A549 (cell line): ENCODE results near the gene CRACR2B. TPM values are rescaled to one million over a fixed set of nuclear protein-coding genes. Genes with fewer than 3 reads are reported as not detected.
A peak's percentile ranks its signal among the peaks of the same experiment; 100 is the strongest.

ENCODE experiments used
- ATAC-seq, 2 experiments: fragments of 200-7000 bp in 1 of 2; fragments of >200 bp in 1 of 2; cut with Nextera tagmentation in 1 of 2; cut with Tn5 transposase in 1 of 2; 3 replicates each; pipeline versions ENCODE4 v1.8.0 to v1.9.1; 2018 to 2020; ENCODE audit warnings: mild to moderate bottlenecking in 1 of 2, moderate library complexity in 1 of 2
- CTCF ChIA-PET: fragments of 300-600 bp; sonication (Branson Sonifier 250); formaldehyde crosslinking; extraction: SDS; loops from one replicate; lab custom pipeline; 2021; ENCODE audit warnings: antibody characterized with exemption, inconsistent platforms; lab: Yijun Ruan, JAX
- POLR2A ChIA-PET: fragments of 350-600 bp; formaldehyde crosslinking; extraction: SDS; loops from one replicate; lab custom pipeline; 2021; ENCODE audit warnings: antibody characterized with exemption, inconsistent platforms; lab: Yijun Ruan, JAX
- DNase-seq, 2 experiments: peaks; one replicate each; pipeline versions ENCODE4 v3.0.0 to v3.0.0-alpha.2; 2011 to 2016; ENCODE audit warnings: low read depth in 1 of 2, low spot score in 1 of 2
- FAIRE-seq: peaks from 2 replicates; lab custom pipeline; 2011; peaks lifted over from hg19 to GRCh38; lab: Jason Lieb, UNC
- H3K27ac ChIP-seq, 2 experiments: fragments of >200 bp; sonication (Bioruptor Twin); formaldehyde crosslinking; 3 replicates each; pipeline ENCODE4 v1.5.1; 2016 to 2017
- H3K4me1 ChIP-seq: fragments of >200 bp; sonication (Bioruptor Twin); formaldehyde crosslinking; 3 replicates; pipeline ENCODE4 v1.6.1; 2016
- H3K4me2 ChIP-seq: fragments of >200 bp; sonication (Bioruptor Twin); formaldehyde crosslinking; 3 replicates; pipeline ENCODE4 v1.6.1; 2016
- H3K4me3 ChIP-seq: fragments of >200 bp; sonication (Bioruptor Twin); formaldehyde crosslinking; 3 replicates; pipeline ENCODE4 v1.5.1; 2016
- H3K9me3 ChIP-seq: fragments of >200 bp; sonication (Bioruptor Twin); formaldehyde crosslinking; 3 replicates; pipeline ENCODE4 v1.6.1; 2016
- BCL3 ChIP-seq: fragments of >200 bp; sonication (Bioruptor Twin); formaldehyde crosslinking; IDR thresholded peaks from 3 replicates; pipeline ENCODE4 v1.6.1; 2016
- CBX8 ChIP-seq: fragments of 200-600 bp; sonication (generic); IDR thresholded peaks from 2 replicates; pipeline ENCODE4 v1.6.1; 2016
- CTCF ChIP-seq: fragments of >200 bp; sonication (Bioruptor Twin); formaldehyde crosslinking; IDR thresholded peaks from 3 replicates; pipeline ENCODE4 v1.5.1; 2016
- E2F6 ChIP-seq: IDR thresholded peaks from 2 replicates; pipeline ENCODE4 v1.6.1; 2012; ENCODE audit warnings: low read depth, borderline replicate concordance
- ESRRA ChIP-seq: fragments of 150-350 bp; IDR thresholded peaks from 2 replicates; pipeline ENCODE4 v1.6.1; 2014; ENCODE audit warnings: mild to moderate bottlenecking, low read length, borderline replicate concordance
- FOSB ChIP-seq: fragments of 250-450 bp; sonication (Bioruptor Pico); IDR thresholded peaks from 2 replicates; pipeline ENCODE4 v1.5.0; 2020; ENCODE audit warnings: mild to moderate bottlenecking, moderate library complexity
- FOSL2 ChIP-seq, 2 experiments: fragments of 450-650 bp in 1 of 2; fragments of >200 bp in 1 of 2; sonication (Bioruptor Twin) in 1 of 2; formaldehyde crosslinking; IDR thresholded peaks; 2 replicates each; pipeline versions ENCODE4 v1.5.0 to v1.6.1; 2016 to 2020; ENCODE audit warnings: mild to moderate bottlenecking in 1 of 2, moderate library complexity in 1 of 2
- FOXS1 ChIP-seq: fragments of 250-450 bp; sonication (Bioruptor Pico); IDR thresholded peaks from 2 replicates; pipeline ENCODE4 v1.5.0; 2020; ENCODE audit warnings: mild to moderate bottlenecking, moderate library complexity
- GATA3 ChIP-seq: IDR thresholded peaks from 2 replicates; pipeline ENCODE4 v1.6.1; 2012; ENCODE audit warnings: borderline replicate concordance
- MAX ChIP-seq: IDR thresholded peaks from 2 replicates; pipeline ENCODE4 v1.6.1; 2012
- MAZ ChIP-seq: fragments of 150-350 bp; IDR thresholded peaks from 2 replicates; pipeline ENCODE4 v1.6.1; 2014; ENCODE audit warnings: antibody characterized with exemption, low read depth, low read length, borderline replicate concordance
- NPAS2 ChIP-seq: fragments of 250-450 bp; sonication (Bioruptor Pico); IDR thresholded peaks from 2 replicates; pipeline ENCODE4 v1.8.0; 2022; ENCODE audit warnings: mild to moderate bottlenecking, moderate library complexity, borderline replicate concordance
- REST ChIP-seq: fragments of 200-600 bp; sonication (generic); IDR thresholded peaks from 2 replicates; pipeline ENCODE4 v1.6.1; 2016; ENCODE audit warnings: antibody characterized with exemption, mild to moderate bottlenecking, moderate library complexity
- RFX5 ChIP-seq: fragments of 450-650 bp; IDR thresholded peaks from 2 replicates; pipeline ENCODE4 v1.7.1; 2014; ENCODE audit warnings: antibody characterized with exemption, mild to moderate bottlenecking, moderate library complexity
- RNF2 ChIP-seq: fragments of 200-600 bp; sonication (generic); IDR thresholded peaks from 2 replicates; pipeline ENCODE4 v1.6.1; 2016; ENCODE audit warnings: low read depth, mild to moderate bottlenecking, antibody characterized with exemption, moderate library complexity, borderline replicate concordance
- SMC3 ChIP-seq: fragments of >200 bp; sonication (Bioruptor Twin); formaldehyde crosslinking; IDR thresholded peaks from 3 replicates; pipeline ENCODE4 v1.6.1; 2018; ENCODE audit warnings: inconsistent platforms
- SREBF2 ChIP-seq: fragments of 450-650 bp; IDR thresholded peaks from 2 replicates; pipeline ENCODE4 v1.6.1; 2014; ENCODE audit warnings: mild to moderate bottlenecking, moderate library complexity
- TFCP2L1 ChIP-seq: fragments of 250-450 bp; sonication (Bioruptor Pico); IDR thresholded peaks from 2 replicates; pipeline ENCODE4 v1.5.0; 2021; ENCODE audit warnings: mild to moderate bottlenecking
- ZC3H11A ChIP-seq: fragments of 450-650 bp; IDR thresholded peaks from 2 replicates; pipeline ENCODE4 v1.6.1; 2014; ENCODE audit warnings: antibody characterized with exemption, mild to moderate bottlenecking
- WGBS: methylation state at CpG from one replicate; pipeline ENCODE4 v1.1.6; 2017; ENCODE audit errors: missing lambda C conversion rate; 5-methylcytosine and 5-hydroxymethylcytosine counted together
- polyA plus RNA-seq, 4 experiments: library from polyadenylated mRNA; depleted of rRNA in 3 of 4; stranded (reverse); fragments of >200 nt; fragmentation: RNase III in 1 of 4; extraction: RNeasy Plus Mini Kit Qiagen cat#74134 plus additional on column Dnase treatment in 1 of 4; gene quantifications; 2 replicates in 3 of 4; 3 replicates in 1 of 4; pipeline ENCODE4 v1.2.3, GENCODE V29; 2011 to 2017

CRACR2B gene
- polyA plus RNA-seq, 2 of the 4 experiments (the other 2 are of a cell fraction) = 1.2 to 3.0 TPM

GRCh38 chr11:829847-830294, 2.2 kb downstream of the CRACR2B start:
- Histone ChIP-seq H3K27ac (peak overlapping the region in 1 of 2 experiments; percentile 19; a peak in 1 of 6 replicates), H3K4me1 (peaks cover 53% of the 10 kb centered on the region), H3K4me2 (peak overlapping the region; percentile 88), H3K4me3 (no peak overlapping the region), H3K9me3 (no peaks in the 10 kb centered on the region)
- 94% methylated on average over 16 of the region's 39 CpGs for WGBS
- POLR2A ChIA-PET = interaction anchor here (1.0 to 3.5 kb wide), 2 partner anchors 11 to 13 kb away, joined by 3 to 26 read pairs; partner anchors contain the start of genes PNPLA2 and TSPAN4
- TF ChIP-seq GATA3 = no peak
- no peak for TF ChIP-seq ESRRA
- TF ChIP-seq ZC3H11A = no peak
- TF ChIP-seq CTCF = no peak
- no peak for TF ChIP-seq FOSL2 (IDR thresholded peaks at IDR 0.05)
- no peak for TF ChIP-seq FOSL2 (CRISPR knock-in tag; IDR thresholded peaks at IDR 0.05)
- no peak for TF ChIP-seq TFCP2L1
- no peak for TF ChIP-seq SREBF2
- no peak for TF ChIP-seq NPAS2 (CRISPR knock-in tag)
- TF ChIP-seq CBX8 = no peak
- TF ChIP-seq FOSB (CRISPR knock-in tag) = no peak
- TF ChIP-seq SMC3 = no peak
- no peak for TF ChIP-seq MAZ
- no peak for TF ChIP-seq FOXS1
- no peak for TF ChIP-seq RNF2
- CTCF ChIA-PET = interaction anchor here (1.1 to 1.3 kb wide), 2 partner anchors 11 to 14 kb away, joined by 3 to 4 read pairs; partner anchors contain the start of gene PNPLA2
- FAIRE-seq = no peak
- DNase-seq = no peak
- ATAC-seq = no peak

- no peak for DNase-seq
- TF ChIP-seq CTCF (no peak), E2F6 (0 out of 2 replicates have a peak, but pooled peaks have one; percentile 27), FOXS1 (no peak), REST (no peak), MAX (peak; percentile 42; the same call in 1 of the 2 replicates), RFX5 (no peak), BCL3 (no peak)
- H3K9me3 ChIP-seq = no peaks in the 10 kb centered on the region
- FAIRE-seq = no peak
- POLR2A ChIA-PET = interaction anchor here (1.0 to 5.1 kb wide), 4 partner anchors 11 to 13 kb away, joined by 3 to 52 read pairs (median 36); partner anchors contain the start of genes PNPLA2, POLR2L and TSPAN4
- WGBS = 69% methylated on average over 46 of the region's 78 CpGs
- peak overlapping the region; percentile 86; the same call in 2 of the 3 replicates for H3K4me3 ChIP-seq
- CTCF ChIA-PET = interaction anchor here (1.0 to 1.3 kb wide), 2 partner anchors 9 to 12 kb away, joined by 3 to 4 read pairs; partner anchors contain the start of gene PNPLA2
- ATAC-seq = peak in 1 of 2 experiments; percentile 11; a peak in 3 of 6 replicates
- peaks cover 53% of the 10 kb centered on the region for H3K4me1 ChIP-seq
- H3K27ac ChIP-seq = peak overlapping the region; percentile 18 to 100; a peak in 4 of 6 replicates
- H3K4me2 ChIP-seq = peak overlapping the region; percentile 88
These were observed 2.8 kb downstream of the CRACR2B start for GRCh38 chr11:830295-831117.
